NCI-H82 (cell line): ENCODE results near the gene P2RY12.
"Not testable (repeated sequence)": the region's sequence is repeated elsewhere in the genome, so short reads cannot be mapped to it uniquely, and the experiment has no call there.

ENCODE experiments used
- DNase-seq: peaks from one replicate; lab custom pipeline; 2025; lab: John Stamatoyannopoulos, UW

Gene P2RY12

GRCh38 chr3:151393146-151393830 is 8.7 kb upstream of the P2RY12 start:
- DNase-seq: no peak

GRCh38 chr3:151392191-151392590 is 7.6 kb upstream of the P2RY12 start:
- not testable (repeated sequence) for DNase-seq

- DNase-seq: no peak
These were observed 7.2 kb upstream of the P2RY12 start for GRCh38 chr3:151391720-151392119.

GRCh38 chr3:151387842-151388241 is 3.3 kb upstream of the P2RY12 start:
- no peak for DNase-seq

- DNase-seq: no peak
These were observed 2.9 kb upstream of the P2RY12 start for GRCh38 chr3:151387432-151387831.

GRCh38 chr3:151386056-151386455 is 1.5 kb upstream of the P2RY12 start:
- no peak for DNase-seq

GRCh38 chr3:151383956-151384355 is 597 bp downstream of the P2RY12 start:
- DNase-seq: no peak

- peak; percentile 50 for DNase-seq
These were observed 1.4 kb downstream of the P2RY12 start for GRCh38 chr3:151383111-151383510.

GRCh38 chr3:151382671-151383070 is 1.9 kb downstream of the P2RY12 start:
- DNase-seq: no peak

GRCh38 chr3:151379083-151379734 is 5.3 kb downstream of the P2RY12 start:
- peak; percentile 67 for DNase-seq

- DNase-seq: no peak
These were observed 6.7 kb downstream of the P2RY12 start for GRCh38 chr3:151377768-151378385.

- no peak for DNase-seq
These were observed 12.3 kb downstream of the P2RY12 start for GRCh38 chr3:151372063-151372820.

GRCh38 chr3:151371526-151371925 is 13.0 kb downstream of the P2RY12 start:
- DNase-seq: no peak

GRCh38 chr3:151367448-151367847 is 17.1 kb downstream of the P2RY12 start:
- DNase-seq: no peak

GRCh38 chr3:151366993-151367392 is 17.6 kb downstream of the P2RY12 start:
- DNase-seq: no peak

GRCh38 chr3:151362751-151363174 is 21.8 kb downstream of the P2RY12 start:
- no peak for DNase-seq

- DNase-seq: no peak
These were observed 27.1 kb downstream of the P2RY12 start for GRCh38 chr3:151357463-151357850.

- DNase-seq: peak; percentile 7
These were observed 27.6 kb downstream of the P2RY12 start for GRCh38 chr3:151356794-151357462.

- DNase-seq: no peak
These were observed 32.9 kb downstream of the P2RY12 start for GRCh38 chr3:151351648-151352047.

- no peak for DNase-seq
These were observed 33.3 kb downstream of the P2RY12 start for GRCh38 chr3:151351219-151351618.

- DNase-seq: no peak
These were observed 33.9 kb downstream of the P2RY12 start for GRCh38 chr3:151350656-151351055.

GRCh38 chr3:151347432-151347831 is 37.1 kb downstream of the P2RY12 start:
- no peak for DNase-seq
